Measurements from ENCODE around the gene MACROD2.

The MACROD2 gene

DNA sequence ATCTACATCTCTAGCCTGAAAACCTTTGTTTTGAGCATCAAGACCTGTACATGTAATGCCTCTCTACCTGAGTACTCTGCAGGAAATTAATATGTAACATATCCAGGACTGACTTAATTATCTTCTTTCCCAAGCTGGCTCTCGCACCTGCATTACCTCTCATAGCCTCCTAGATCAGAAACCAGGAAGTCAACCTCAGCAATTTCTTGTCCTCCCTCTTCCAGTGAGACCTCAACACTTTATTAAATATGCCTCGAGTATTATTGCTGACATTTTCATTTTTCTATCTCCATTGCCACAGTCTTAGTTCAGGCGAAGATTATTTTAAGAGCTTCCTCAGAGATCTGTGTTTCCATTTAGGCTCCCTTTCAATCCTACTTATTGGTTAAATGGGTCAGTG lies 69.0 kb downstream of the MACROD2 start:
- DNase-seq = no peak

DNA sequence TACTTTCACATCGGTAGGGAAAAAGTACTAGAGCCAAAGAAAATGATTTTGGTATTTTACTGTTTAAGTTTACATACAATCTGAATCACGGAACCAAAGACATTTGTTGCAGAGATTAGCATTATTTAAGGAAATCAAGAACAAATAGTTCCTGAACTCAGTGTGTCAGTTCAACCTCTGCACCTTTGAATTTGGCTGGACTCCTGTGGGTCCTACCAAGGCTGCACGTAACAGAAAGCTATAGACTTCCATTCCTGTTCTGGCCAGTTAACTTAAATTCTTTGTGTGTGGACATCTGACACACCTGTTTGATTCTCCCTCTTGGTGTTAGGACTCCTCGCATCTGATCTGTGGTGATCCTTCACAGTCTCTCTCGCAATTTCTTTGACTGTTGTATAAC lies 69.6 kb downstream of the MACROD2 start:
- no peak for DNase-seq

- DNase-seq = no peak
Observed at GRCh38 chr20:14065774-14066173, 70.5 kb downstream of the MACROD2 start.

GRCh38 chr20:14067603-14068002 lies 72.3 kb downstream of the MACROD2 start:
- DNase-seq = no peak

DNA sequence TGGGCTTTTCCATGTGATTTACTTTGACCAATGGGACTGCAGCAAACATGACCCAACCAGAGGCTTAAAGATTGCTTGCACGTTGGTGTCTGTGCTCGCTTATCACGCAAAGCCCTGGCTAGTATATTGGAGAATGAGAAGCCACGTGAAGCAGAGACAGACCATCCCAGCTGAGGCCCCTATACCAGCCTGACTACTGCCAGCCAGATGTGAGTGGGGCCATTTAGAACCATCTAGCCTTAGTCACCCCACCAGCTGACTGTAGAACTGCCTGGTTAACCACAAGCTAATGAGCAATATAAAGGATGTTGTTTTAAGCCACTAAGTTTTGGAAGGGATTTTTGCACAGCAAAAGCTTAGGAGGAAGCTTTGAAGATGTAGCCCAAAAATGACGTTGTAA lies 74.5 kb downstream of the MACROD2 start:
- DNase-seq = no peak

DNA sequence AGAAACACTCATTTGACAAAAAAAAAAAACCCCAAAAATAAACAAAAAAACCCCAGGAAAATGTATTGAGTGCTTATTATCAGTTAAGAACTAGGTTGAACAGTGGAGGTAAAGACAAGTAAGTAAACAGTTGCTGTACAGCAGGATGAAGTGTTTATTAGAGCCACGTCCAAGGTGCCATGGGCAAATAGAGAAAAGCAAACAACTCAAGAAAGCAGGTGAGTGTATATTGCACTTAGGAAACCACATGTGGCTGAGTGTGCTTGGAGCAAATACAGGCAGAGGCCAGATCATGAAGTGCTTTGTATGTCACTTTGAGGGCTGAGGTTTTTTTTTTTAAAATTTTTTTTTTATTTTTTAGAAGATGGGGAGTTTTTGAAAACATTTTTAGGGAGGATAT lies 98.3 kb downstream of the MACROD2 start:
- no peak for DNase-seq

DNA sequence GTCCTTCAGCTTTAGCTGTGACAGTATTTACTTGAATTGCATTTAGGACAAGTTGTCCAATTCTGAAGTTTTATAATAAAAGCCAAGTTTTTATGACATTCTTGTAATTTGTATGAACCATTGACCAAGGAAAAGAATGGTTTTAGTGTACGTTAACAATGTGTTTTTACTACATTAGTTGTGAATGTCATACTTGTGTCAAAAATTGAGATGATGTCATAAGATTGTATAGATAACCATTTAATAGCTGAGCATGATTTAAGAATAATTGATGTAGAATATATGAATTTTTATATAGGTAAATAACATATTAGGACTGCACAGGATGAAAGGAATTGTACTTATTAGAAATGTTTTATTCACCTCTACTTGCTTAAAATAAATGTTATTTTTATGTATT lies 102.9 kb downstream of the MACROD2 start:
- no peak for DNase-seq

- peak; percentile 9 for DNase-seq
Observed at GRCh38 chr20:14113416-14113815, 118.1 kb downstream of the MACROD2 start.

DNA sequence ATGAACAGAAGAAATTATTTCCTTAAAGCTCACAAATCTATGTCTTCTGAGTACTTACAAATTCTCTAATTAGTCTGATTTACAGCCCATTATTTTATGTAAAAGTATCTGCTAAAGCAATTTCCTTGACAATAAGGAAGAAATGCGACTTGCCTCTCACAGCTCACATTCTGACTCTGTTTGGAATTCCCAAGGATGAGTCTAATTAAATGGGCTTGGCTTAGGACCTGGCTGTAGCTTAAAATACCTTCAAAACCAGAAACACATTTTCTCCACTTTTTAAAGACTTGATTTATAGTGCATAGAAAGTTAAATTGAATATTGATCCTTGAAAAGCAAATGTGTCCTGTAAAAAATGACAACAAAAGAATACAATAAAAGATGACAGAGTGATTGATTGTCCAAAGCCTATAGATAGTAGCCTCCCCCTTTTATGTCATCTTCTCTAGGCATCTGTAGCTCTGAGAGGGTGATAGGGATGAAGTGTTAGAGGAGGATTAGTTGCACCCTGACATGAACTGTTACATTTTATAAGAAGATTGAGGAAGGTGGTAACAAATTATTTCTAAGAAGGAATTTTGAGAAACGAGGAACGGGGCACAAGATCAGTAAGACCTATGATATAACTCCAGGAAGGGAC lies 118.9 kb downstream of the MACROD2 start:
- DNase-seq = no peak

- DNase-seq = no peak
Observed at GRCh38 chr20:14116037-14116436, 120.7 kb downstream of the MACROD2 start.

GRCh38 chr20:14117768-14118167 lies 122.5 kb downstream of the MACROD2 start:
- no peak for DNase-seq

- DNase-seq = no peak
Observed at GRCh38 chr20:14126856-14127255, 131.5 kb downstream of the MACROD2 start.

DNA sequence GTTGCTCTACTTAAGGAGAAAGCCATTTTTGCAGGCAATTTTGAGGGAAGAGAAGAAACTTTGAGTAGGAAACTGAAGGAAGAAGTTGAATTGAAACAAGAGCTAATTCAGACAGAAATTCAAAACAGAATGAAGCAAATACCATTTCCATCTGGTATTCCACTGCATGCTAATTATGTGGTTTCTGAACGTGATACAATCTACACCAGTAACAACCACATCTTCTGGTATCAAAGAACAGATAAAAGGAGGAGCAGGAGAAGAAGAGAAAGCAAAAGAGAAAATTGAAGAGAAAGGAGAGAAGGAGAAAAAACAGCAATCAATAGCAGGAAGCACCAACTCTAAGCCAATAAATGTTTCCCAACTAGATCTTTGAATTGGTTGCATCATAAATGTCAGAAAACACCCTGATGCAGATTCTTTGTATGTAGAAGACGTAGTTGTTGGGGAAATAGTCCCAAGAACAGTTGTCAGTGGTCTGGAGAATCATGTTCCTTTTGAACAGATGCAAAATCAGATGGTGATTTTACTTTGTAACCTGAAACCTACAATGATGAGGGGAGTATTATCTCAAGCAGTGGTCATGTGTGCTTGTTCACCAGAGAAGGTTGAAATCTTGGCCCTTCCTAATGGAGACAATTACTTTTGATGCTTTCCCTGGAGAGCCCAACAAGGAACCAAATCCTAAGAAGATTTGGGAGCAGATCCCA lies 132.4 kb downstream of the MACROD2 start:
- DNase-seq = peak; percentile 70

- DNase-seq = no peak
Observed at GRCh38 chr20:14134004-14134403, 138.7 kb downstream of the MACROD2 start.

GRCh38 chr20:14142171-14142570 lies 146.9 kb downstream of the MACROD2 start:
- DNase-seq = peak; percentile 88

GRCh38 chr20:14142964-14143627 lies 147.8 kb downstream of the MACROD2 start:
- no peak for DNase-seq

- DNase-seq = no peak
Observed at GRCh38 chr20:14148042-14148441, 152.7 kb downstream of the MACROD2 start.

DNA sequence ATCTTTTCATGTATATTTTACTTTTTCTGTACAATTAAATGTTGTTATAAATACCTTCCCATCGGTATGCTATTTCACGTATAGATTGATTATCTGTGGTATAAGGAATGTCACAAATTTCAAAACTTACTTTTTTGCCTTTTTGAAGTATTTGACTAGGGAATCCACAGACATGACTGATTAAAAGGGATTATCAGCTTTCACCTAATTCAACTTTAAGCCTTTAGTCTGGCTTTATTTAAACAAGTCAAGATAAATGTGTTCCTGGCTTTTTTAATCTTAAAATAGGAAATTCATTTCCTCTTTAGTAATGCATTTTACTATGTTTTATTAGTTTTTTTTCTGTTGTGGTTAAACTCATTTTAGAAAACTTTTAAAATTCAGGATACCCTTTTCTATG lies 160.0 kb downstream of the MACROD2 start:
- DNase-seq = no peak

DNA sequence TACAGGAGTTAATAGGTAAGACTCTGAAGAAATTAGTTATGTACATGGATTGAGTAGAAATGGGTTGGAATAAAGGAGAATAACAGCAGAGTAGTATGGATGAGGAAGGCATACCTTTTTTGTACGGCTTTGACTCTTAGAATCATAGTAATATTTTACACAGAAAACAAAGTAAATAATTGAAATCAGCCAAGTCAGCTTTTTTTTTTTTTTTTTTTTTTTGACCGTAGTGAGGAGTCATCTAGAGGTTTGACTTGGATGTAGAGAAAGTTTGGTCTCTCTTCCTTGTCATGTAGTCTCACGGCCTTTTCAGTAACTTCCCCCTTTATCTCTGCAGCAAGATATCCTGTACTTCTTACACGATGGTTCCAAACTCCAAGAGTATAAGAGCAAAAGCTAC lies 183.2 kb downstream of the MACROD2 start:
- DNase-seq = no peak

DNA sequence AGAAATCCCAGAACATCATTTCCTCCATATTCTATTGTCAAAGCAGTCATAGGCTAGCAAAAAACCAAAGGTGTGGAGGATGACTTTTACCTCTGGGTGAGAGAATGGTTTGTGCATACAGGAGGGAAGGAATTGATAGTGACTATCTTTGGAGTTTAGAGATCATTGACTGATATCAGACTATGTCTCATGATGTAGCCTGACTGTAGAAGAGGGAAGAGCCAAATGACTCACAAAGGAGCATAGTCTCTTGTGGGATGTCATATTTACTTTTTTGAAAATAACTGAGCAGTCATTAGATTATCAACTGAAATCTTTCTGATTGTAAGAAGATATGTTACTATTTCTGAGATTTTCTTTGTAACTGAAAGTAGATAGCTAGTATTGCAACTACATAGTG lies 183.6 kb downstream of the MACROD2 start:
- no peak for DNase-seq

DNA sequence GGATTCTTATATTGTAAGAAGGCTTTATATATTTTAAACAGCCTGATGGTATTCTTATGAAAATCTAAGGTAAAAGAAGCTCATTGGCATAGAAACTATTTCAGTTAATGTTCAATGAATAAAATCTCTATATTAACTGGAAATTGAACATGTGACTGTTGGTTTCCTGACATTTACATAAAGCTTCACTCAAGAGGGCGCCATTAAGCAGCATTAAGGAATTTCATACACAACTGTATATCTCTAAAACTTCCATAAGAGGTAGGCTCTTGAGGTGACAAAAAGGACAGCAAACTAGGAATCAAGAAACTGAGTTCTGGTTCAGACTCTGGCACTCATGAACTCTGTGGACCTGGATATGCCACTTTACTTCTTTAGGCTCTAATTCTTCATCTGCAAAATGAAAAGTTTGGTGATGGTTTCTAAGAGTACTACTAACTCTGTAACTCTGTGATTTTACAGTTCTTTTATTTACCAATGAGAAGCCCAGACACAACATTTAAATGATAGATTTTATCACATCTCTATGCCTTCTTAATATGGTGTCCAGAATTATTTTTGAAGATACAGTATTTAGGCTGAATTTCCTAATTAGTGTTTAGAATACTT lies 194.6 kb downstream of the MACROD2 start:
- peak; percentile 62 for DNase-seq

DNA sequence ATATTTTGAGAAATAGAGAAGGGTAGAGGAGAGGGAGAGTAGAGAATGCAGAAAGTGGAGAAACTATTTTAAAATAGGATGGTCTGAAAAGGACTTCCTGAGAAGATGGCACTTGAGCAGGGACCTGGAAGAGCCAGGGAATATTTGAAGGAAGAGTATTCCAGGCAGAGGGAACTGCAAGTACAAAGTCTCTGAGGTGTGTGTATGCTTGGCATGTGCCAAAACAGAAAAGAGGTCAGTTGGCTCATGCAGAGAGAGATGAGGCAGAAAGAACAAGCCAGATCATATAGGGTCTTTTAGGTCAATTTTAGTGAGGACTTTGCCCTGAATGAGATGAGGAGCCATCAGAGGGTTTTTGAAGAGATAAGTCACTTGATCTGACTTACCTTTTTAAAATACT lies 196.2 kb downstream of the MACROD2 start:
- DNase-seq = no peak

GRCh38 chr20:14193443-14193842 lies 198.1 kb downstream of the MACROD2 start:
- DNase-seq = no peak

DNA sequence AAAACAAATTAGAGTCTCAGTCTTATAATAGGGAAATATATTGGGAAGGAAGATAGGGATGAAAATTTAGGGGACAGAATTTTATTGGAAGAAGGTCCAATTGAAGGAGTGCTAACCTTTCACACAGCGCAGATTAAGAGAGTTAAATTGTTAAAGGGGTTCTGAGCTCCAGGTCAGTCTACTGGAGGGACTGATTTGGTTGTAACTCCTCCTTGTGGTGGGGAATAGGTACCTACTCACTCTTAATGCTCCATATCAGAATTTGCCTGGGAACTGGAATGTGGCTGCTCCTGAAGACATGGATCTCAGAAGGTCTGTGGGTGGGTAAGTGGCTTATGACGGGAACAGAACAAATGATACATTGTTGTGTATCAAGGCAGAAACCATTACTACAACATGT lies 198.6 kb downstream of the MACROD2 start:
- DNase-seq = peak; percentile 24

Measured in NCI-H2171 treated with DMSO at 0.1 percent for 48 hours (cell line).